Kidney (tissue), 14 donors: ENCODE results near the gene PATJ. TPM values are rescaled to one million over a fixed set of nuclear protein-coding genes. Genes with fewer than 3 reads are reported as not detected.
"Not testable (repeated sequence)": the region's sequence is repeated elsewhere in the genome, so short reads cannot be mapped to it uniquely, and the experiment has no call there.

Experiments used
- DNase-seq, 5 donors: peaks; one replicate each; pipeline ENCODE4 v3.0.0-alpha.2; 2013 to 2020
- FAIRE-seq: peaks from 2 replicates; lab custom pipeline; 2012; peaks lifted over from hg19 to GRCh38; lab: Jason Lieb, UNC
- H3K27ac ChIP-seq, 2 donors: one replicate each; pipeline ENCODE4 v1.7.0; 2013; ENCODE audit warnings: low read depth in 2 of 2, low read length in 2 of 2, inconsistent platforms in 1 of 2
- H3K27me3 ChIP-seq: one replicate; pipeline ENCODE4 v1.7.1; 2013; ENCODE audit warnings: low read length, inconsistent platforms; ENCODE audit not compliant: control insufficient read depth, insufficient read depth
- H3K36me3 ChIP-seq, 3 donors: one replicate each; pipeline versions ENCODE4 v1.7.0 to v1.7.1; 2013; ENCODE audit warnings: low read length in 3 of 3, control low read depth in 1 of 3, inconsistent platforms in 1 of 3; ENCODE audit not compliant: insufficient read depth in 3 of 3, control insufficient read depth in 2 of 3
- H3K4me1 ChIP-seq, 3 donors: one replicate each; pipeline versions ENCODE4 v1.7.0 to v1.7.1; 2013; ENCODE audit warnings: low read length in 3 of 3, inconsistent platforms in 1 of 3, low read depth in 1 of 3; ENCODE audit not compliant: control insufficient read depth in 2 of 3, insufficient read depth in 2 of 3
- H3K4me3 ChIP-seq, 3 donors: one replicate each; pipeline versions ENCODE4 v1.7.0 to v1.8.1; 2013; ENCODE audit warnings: low read length in 3 of 3, control low read depth in 1 of 3, inconsistent platforms in 1 of 3
- H3K9ac ChIP-seq, 3 donors: one replicate each; pipeline versions ENCODE4 v1.7.0 to v1.7.1; 2013; ENCODE audit warnings: low read length in 3 of 3, control low read depth in 1 of 3, inconsistent platforms in 1 of 3
- H3K9me3 ChIP-seq, 3 donors: one replicate each; pipeline versions ENCODE4 v1.7.0 to v1.7.1; 2013; ENCODE audit warnings: low read length in 3 of 3, control low read depth in 1 of 3, inconsistent platforms in 1 of 3; ENCODE audit not compliant: control insufficient read depth in 2 of 3, insufficient read depth in 1 of 3
- intact Hi-C: fragments of 100-400 bp; cut with DNase I; formaldehyde crosslinking; loops from one replicate; pipeline ENCODE4 v1.11.1; 2022
- polyA plus RNA-seq: library from polyadenylated mRNA; stranded (reverse); fragments of 350-450 nt; fragmentation: Illumina TruSeq; extraction: RNeasy Lipid Tissue Mini Kit (QIAGEN cat#74804); gene quantifications from one replicate; pipeline ENCODE4 v1.2.3, GENCODE V29; 2014; ENCODE audit warnings: low read depth, low replicate concordance; ENCODE audit not compliant: insufficient read depth
- total RNA-seq: library from RNA; stranded (reverse); fragmentation: NEBNext Ultra II Directional; extraction: Animal tissue kit (Norgen Biotek cat#: 25700); gene quantifications from one replicate; pipeline ENCODE4 v1.2.1, GENCODE V29; 2021
- TF ChIP-seq, protein P1 (sequence below): IDR thresholded peaks from 3 replicates; pipeline ENCODE4 v1.5.1; 2012; ENCODE audit warnings: mild to moderate bottlenecking, moderate library complexity, borderline replicate concordance; ENCODE audit not compliant: insufficient read depth; ENCODE audit errors: extremely low read depth
- donor health status: control.
- donor health status: control.
- donor health status: control.
- donor health status: control.
- donor health status: control.
- donor health status: DM: yes; HTN: yes; CAD: no.
- donor health status: Normal renal cell carcinoma (clear cell type).

Gene PATJ
- total and polyA plus RNA-seq, 2 donors from 2014 or later = 44.0 to 98.0 TPM

DNA sequence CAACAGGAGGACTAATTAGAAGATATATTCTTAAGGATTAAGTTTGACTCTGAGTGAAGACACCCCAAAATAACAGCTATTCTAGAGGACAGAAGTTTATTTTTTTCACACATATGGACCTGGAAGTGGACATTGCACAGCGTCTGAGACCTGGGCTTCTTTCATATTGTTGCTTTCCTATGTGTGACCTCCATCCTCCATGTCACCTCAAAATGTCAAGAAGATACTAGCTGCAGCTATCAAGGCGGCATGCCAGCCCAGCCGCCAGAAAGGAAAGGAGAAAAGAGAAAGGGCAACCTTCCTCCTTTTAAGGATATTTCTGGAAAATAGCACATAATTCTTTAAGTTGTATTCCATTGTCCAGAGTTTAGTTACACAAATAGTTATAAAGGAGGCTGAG, 220.4 kb downstream of the PATJ start:
- H3K4me1 ChIP-seq = no peaks in the 10 kb centered on the region
- no peak overlapping the region for H3K4me3 ChIP-seq
- no peak overlapping the region for H3K27ac ChIP-seq
- H3K9ac ChIP-seq = no peak overlapping the region
- TF ChIP-seq, protein P1, sequence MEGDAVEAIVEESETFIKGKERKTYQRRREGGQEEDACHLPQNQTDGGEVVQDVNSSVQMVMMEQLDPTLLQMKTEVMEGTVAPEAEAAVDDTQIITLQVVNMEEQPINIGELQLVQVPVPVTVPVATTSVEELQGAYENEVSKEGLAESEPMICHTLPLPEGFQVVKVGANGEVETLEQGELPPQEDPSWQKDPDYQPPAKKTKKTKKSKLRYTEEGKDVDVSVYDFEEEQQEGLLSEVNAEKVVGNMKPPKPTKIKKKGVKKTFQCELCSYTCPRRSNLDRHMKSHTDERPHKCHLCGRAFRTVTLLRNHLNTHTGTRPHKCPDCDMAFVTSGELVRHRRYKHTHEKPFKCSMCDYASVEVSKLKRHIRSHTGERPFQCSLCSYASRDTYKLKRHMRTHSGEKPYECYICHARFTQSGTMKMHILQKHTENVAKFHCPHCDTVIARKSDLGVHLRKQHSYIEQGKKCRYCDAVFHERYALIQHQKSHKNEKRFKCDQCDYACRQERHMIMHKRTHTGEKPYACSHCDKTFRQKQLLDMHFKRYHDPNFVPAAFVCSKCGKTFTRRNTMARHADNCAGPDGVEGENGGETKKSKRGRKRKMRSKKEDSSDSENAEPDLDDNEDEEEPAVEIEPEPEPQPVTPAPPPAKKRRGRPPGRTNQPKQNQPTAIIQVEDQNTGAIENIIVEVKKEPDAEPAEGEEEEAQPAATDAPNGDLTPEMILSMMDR = no peak
- H3K36me3 ChIP-seq = peaks cover 0 to 3% (median 0%) of the 10 kb centered on the region in 3 donors
- FAIRE-seq (no peak), DNase-seq (no peak)
- intact Hi-C loops = no loop called here
- H3K27me3 ChIP-seq = no peaks in the 10 kb centered on the region
- H3K9me3 ChIP-seq = no peaks in the 10 kb centered on the region

DNA sequence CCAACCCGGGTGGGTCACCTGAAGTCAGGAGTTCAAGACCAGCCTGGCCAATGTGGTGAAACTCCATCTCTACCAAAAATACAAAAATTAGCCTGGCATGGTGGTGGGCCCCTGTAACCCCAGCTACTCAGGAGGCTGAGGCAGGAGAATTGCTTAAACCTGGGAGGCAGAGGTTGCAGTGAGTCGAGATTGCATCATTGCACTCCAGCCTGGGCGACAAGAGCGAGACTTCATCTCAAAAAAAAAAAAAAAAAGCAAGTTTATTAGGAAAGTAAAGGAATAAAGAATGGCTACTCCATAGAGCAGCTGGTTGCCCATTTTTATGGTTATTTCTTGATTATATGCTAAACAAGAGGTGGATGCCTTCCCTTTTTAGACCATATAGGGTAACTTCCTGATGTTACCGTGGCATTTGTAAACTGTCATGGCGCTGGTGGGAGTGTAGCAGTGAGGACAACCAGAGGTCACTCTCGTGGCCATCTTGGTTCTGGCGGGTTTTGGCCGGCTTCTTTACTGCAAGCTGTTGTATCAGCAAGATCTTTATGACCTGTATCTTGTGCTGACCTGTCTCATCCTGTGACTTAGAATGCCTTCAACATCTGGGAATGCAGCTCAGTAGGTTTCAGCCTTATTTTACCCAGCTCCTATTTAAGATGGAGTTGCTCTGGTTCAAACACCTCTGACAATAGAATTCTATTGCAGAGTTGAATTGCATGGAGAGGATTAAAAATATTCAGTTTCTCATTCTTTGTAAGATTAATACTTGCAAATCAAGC, 224.4 kb downstream of the PATJ start:
- H3K4me1 ChIP-seq, H3K9me3 ChIP-seq, FAIRE-seq, H3K4me3 ChIP-seq, H3K27me3 ChIP-seq, DNase-seq, H3K9ac ChIP-seq, H3K27ac ChIP-seq, H3K36me3 ChIP-seq, intact Hi-C loops: not testable (repeated sequence)

DNA sequence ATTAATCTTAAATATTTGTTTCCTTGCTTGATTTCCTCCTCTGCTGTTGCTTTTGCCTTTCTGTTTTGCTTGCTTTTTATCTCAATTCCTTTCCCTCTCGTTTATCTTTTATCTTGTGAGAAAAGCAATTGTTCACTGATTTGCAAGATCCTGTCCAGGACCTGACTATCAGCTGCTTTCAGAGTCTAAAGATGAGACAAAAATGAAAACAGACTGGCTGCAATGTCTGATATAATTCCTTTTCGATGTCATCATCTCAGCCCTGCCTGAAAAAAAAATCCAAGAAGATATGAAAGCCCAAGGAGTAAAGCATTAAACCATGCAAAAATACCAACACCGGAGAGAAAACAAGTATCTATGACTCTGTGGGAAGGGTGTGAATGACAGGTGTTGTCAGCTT, 225.5 kb downstream of the PATJ start:
- FAIRE-seq (no peak), DNase-seq (no peak)
- TF ChIP-seq, protein P1 = no peak
- Histone ChIP-seq H3K27me3 (no peaks in the 10 kb centered on the region), H3K27ac (no peak overlapping the region), H3K36me3 (peaks cover 0 to 2% (median 0%) of the 10 kb centered on the region in 3 donors), H3K9ac (no peak overlapping the region), H3K4me3 (no peak overlapping the region), H3K4me1 (no peaks in the 10 kb centered on the region), H3K9me3 (no peaks in the 10 kb centered on the region)
- intact Hi-C loops = no loop called here

DNA sequence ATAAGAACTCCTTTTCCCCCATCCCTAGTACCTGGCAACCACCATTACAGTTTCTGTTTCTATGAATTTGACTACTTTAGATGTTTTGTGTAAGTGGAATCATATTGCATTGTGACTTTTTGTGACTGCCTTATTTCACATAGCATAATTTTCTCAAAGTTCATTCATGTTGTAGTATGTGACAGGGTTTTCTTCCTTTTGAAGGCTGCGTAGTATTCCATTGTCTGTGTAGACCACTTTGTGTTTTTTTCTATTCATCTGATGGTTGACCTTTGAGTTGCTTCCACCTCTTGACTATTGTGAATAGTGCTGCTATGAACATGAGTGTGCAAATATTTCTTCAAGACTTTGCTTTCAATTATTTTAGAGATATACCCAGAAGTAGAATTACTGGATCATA, 226.6 kb downstream of the PATJ start:
- no peak for FAIRE-seq
- H3K27ac ChIP-seq = no peak overlapping the region

More for the DNA sequence above, 226.6 kb downstream of the PATJ start:
- H3K27me3 ChIP-seq = no peaks in the 10 kb centered on the region
- TF ChIP-seq, protein P1 = no peak
- intact Hi-C loops = no loop called here
- H3K9ac ChIP-seq = no peak overlapping the region
- H3K36me3 ChIP-seq = peaks cover 0 to 2% (median 0%) of the 10 kb centered on the region in 3 donors
- H3K4me3 ChIP-seq = no peak overlapping the region
- H3K9me3 ChIP-seq = no peaks in the 10 kb centered on the region
- DNase-seq = no peak
- H3K4me1 ChIP-seq = no peaks in the 10 kb centered on the region
